Common myeloid progenitor, CD34-positive (primary cell): ENCODE measurements around the gene S100A4.
"Not testable (repeated sequence)": the region's sequence is repeated elsewhere in the genome, so short reads cannot be mapped to it uniquely, and the experiment has no call there.

Source experiments
- CTCF ChIA-PET: fragments of 350-600 bp; sonication (Branson Sonifier 250); formaldehyde crosslinking; loops from one replicate; lab custom pipeline; 2021; ENCODE audit warnings: antibody characterized with exemption; lab: Charles Lee
- POLR2A ChIA-PET: fragments of 350-600 bp; sonication (Branson Sonifier 250); formaldehyde crosslinking; loops from one replicate; lab custom pipeline; 2021; ENCODE audit warnings: antibody characterized with exemption; lab: Charles Lee
- DNase-seq, 3 donors: peaks; one replicate each; pipeline versions ENCODE4 v3.0.0 to v3.0.0-alpha.2; 2013
- H3K27ac ChIP-seq, 2 experiments: 1 replicate in 1 of 2; 2 replicates in 1 of 2; pipeline ENCODE4 v1.7.0; 2013; ENCODE audit warnings: inconsistent platforms in 2 of 2, low read length in 2 of 2, mild to moderate bottlenecking in 2 of 2, low read depth in 1 of 2, moderate library complexity in 1 of 2; ENCODE audit not compliant: severe bottlenecking in 2 of 2, insufficient read depth in 1 of 2, poor library complexity in 1 of 2
- H3K27me3 ChIP-seq, 5 experiments: replicated peaks in 2 of 5; 1 replicate in 3 of 5; 2 replicates in 2 of 5; pipeline versions ENCODE4 v1.6.1 to v1.7.0; 2013; ENCODE audit warnings: low read length in 4 of 5, mild to moderate bottlenecking in 2 of 5, moderate library complexity in 2 of 5, inconsistent platforms in 1 of 5; ENCODE audit not compliant: insufficient read depth in 5 of 5, control insufficient read depth in 4 of 5
- H3K36me3 ChIP-seq, 4 experiments: 1 replicate in 2 of 4; 2 replicates in 2 of 4; pipeline versions ENCODE4 v1.6.1 to v1.7.0; 2013; ENCODE audit warnings: low read length in 3 of 4, control low read depth in 1 of 4, mild to moderate bottlenecking in 1 of 4; ENCODE audit not compliant: control insufficient read depth in 4 of 4, insufficient read depth in 4 of 4
- H3K4me1 ChIP-seq, 4 experiments: 1 replicate in 3 of 4; 2 replicates in 1 of 4; pipeline versions ENCODE4 v1.6.1 to v1.7.1; 2013; ENCODE audit warnings: low read length in 3 of 4, mild to moderate bottlenecking in 3 of 4, control low read depth in 1 of 4, inconsistent platforms in 1 of 4, moderate library complexity in 1 of 4; ENCODE audit not compliant: control insufficient read depth in 4 of 4, insufficient read depth in 4 of 4; ENCODE audit errors: control extremely low read depth in 1 of 4
- H3K4me3 ChIP-seq, 7 experiments: 1 replicate in 4 of 7; 2 replicates in 3 of 7; pipeline versions ENCODE4 v1.5.1 to v1.7.0; 2013; ENCODE audit warnings: mild to moderate bottlenecking in 7 of 7, low read length in 6 of 7, moderate library complexity in 6 of 7, inconsistent platforms in 2 of 7, low read depth in 2 of 7, control low read depth in 1 of 7; ENCODE audit not compliant: insufficient read depth in 4 of 7, control insufficient read depth in 1 of 7; ENCODE audit errors: extremely low read depth in 1 of 7
- H3K9me3 ChIP-seq, 5 experiments: 1 replicate in 4 of 5; 2 replicates in 1 of 5; pipeline versions ENCODE4 v1.6.1 to v1.7.1; 2013; ENCODE audit warnings: low read length in 4 of 5, mild to moderate bottlenecking in 2 of 5, inconsistent platforms in 1 of 5, low read depth in 1 of 5, moderate library complexity in 1 of 5; ENCODE audit not compliant: control insufficient read depth in 4 of 5, insufficient read depth in 2 of 5; ENCODE audit errors: control extremely low read depth in 1 of 5
- WGBS: methylation state at CpG from one replicate; pipeline ENCODE4 v1.1.5; 2013; ENCODE audit not compliant: insufficient coverage; 5-methylcytosine and 5-hydroxymethylcytosine counted together

The S100A4 gene

GRCh38 chr1:153577138-153577537 is 31.5 kb upstream of the S100A4 start:
- ChIA-PET POLR2A (no interaction called here), CTCF (interaction anchor here (0.9 to 3.1 kb wide), 15 partner anchors 9 to 95 kb away, joined by 3 to 22 read pairs (median 4); partner anchors contain the start of genes S100A13 and S100A14)
- Histone ChIP-seq H3K27me3 (peaks cover 0 to 8% (median 0%) of the 10 kb centered on the region in 5 experiments), H3K4me3 (no peak overlapping the region), H3K9me3 (no peaks in the 10 kb centered on the region), H3K27ac (no peak overlapping the region), H3K4me1 (peaks cover 7 to 15% (median 12%) of the 10 kb centered on the region in 4 experiments), H3K36me3 (no peaks in the 10 kb centered on the region)
- DNase-seq = peak in 2 of 3 donors; percentile 24 to 37
- 44% methylated on average over 4 of the region's 4 CpGs for WGBS

GRCh38 chr1:153575497-153575896 is 29.9 kb upstream of the S100A4 start:
- H3K4me1 ChIP-seq = peaks cover 7 to 19% (median 12%) of the 10 kb centered on the region in 4 experiments
- H3K27ac ChIP-seq, H3K4me3 ChIP-seq, H3K9me3 ChIP-seq, DNase-seq, POLR2A ChIA-PET, H3K27me3 ChIP-seq, H3K36me3 ChIP-seq: not testable (repeated sequence)
- WGBS = 100% methylated on average over 1 of the region's 10 CpGs
- CTCF ChIA-PET = interaction anchor here (1.3 to 3.1 kb wide), 3 partner anchors 21 to 51 kb away, joined by 5 to 22 read pairs (median 10); partner anchors contain the start of gene S100A13

GRCh38 chr1:153575081-153575491 is 29.5 kb upstream of the S100A4 start:
- 99% methylated on average over 12 of the region's 35 CpGs for WGBS
- DNase-seq, H3K27me3 ChIP-seq, H3K27ac ChIP-seq, POLR2A ChIA-PET, H3K9me3 ChIP-seq, H3K36me3 ChIP-seq, H3K4me3 ChIP-seq: not testable (repeated sequence)
- CTCF ChIA-PET = interaction anchor here (1.3 to 1.6 kb wide), 2 partner anchors 21 to 51 kb away, joined by 5 to 10 read pairs; partner anchors contain the start of gene S100A13
- H3K4me1 ChIP-seq = peaks cover 7 to 19% (median 12%) of the 10 kb centered on the region in 4 experiments

- WGBS = 70% methylated on average over 2 of the region's 3 CpGs
- POLR2A ChIA-PET = interaction anchor here (1.0 to 1.9 kb wide), 3 partner anchors 25 to 45 kb away, joined by 3 to 6 read pairs (median 4); partner anchors contain the start of gene S100A14
- peak in 2 of 3 donors; percentile 50 to 52 for DNase-seq
Observed at GRCh38 chr1:153573351-153573750, 27.7 kb upstream of the S100A4 start.

GRCh38 chr1:153572569-153573015 is 27.0 kb upstream of the S100A4 start:
- Histone ChIP-seq H3K4me1 (peaks cover 7 to 33% (median 23%) of the 10 kb centered on the region in 4 experiments), H3K9me3 (no peaks in the 10 kb centered on the region), H3K27me3 (peaks cover 0 to 1% (median 0%) of the 10 kb centered on the region in 5 experiments), H3K27ac (no peak overlapping the region), H3K4me3 (peak overlapping the region in 1 of 7 experiments; percentile 18), H3K36me3 (no peaks in the 10 kb centered on the region)
- DNase-seq = peak; percentile 79 to 80 (median 79)
- ChIA-PET POLR2A (interaction anchor here (1.0 to 1.9 kb wide), 3 partner anchors 26 to 46 kb away, joined by 3 to 6 read pairs (median 4); partner anchors contain the start of gene S100A14), CTCF (interaction anchor here (0.8 to 7.5 kb wide), 39 partner anchors 9 to 417 kb away, joined by 3 to 262 read pairs (median 6); partner anchors contain the start of genes CHTOP, S100A1, S100A13 and S100A14)
- 0% methylated on average over 3 of the region's 3 CpGs for WGBS

More at GRCh38 chr1:153573351-153573750, 27.7 kb upstream of the S100A4 start:
- CTCF ChIA-PET = interaction anchor here (0.8 to 7.5 kb wide), 19 partner anchors 10 to 416 kb away, joined by 3 to 262 read pairs (median 8); partner anchors contain the start of genes S100A1, S100A13, S100A14 and S100A16
- Histone ChIP-seq H3K27me3 (peaks cover 0 to 5% (median 0%) of the 10 kb centered on the region in 5 experiments), H3K4me3 (no peak overlapping the region), H3K4me1 (peaks cover 7 to 26% (median 17%) of the 10 kb centered on the region in 4 experiments), H3K9me3 (no peaks in the 10 kb centered on the region), H3K27ac (no peak overlapping the region), H3K36me3 (no peaks in the 10 kb centered on the region)

GRCh38 chr1:153571706-153572105 is 26.1 kb upstream of the S100A4 start:
- 90% methylated on average over 6 of the region's 7 CpGs for WGBS

More at GRCh38 chr1:153571706-153572105, 26.1 kb upstream of the S100A4 start:
- Histone ChIP-seq H3K4me1 (peaks cover 10 to 42% (median 28%) of the 10 kb centered on the region in 4 experiments), H3K27me3 (no peaks in the 10 kb centered on the region), H3K9me3 (no peaks in the 10 kb centered on the region), H3K4me3 (no peak overlapping the region), H3K27ac (no peak overlapping the region), H3K36me3 (no peaks in the 10 kb centered on the region)
- CTCF ChIA-PET = interaction anchor here (0.7 to 7.5 kb wide), 38 partner anchors 9 to 417 kb away, joined by 3 to 262 read pairs (median 6); partner anchors contain the start of genes CHTOP, PGLYRP4, S100A1 and S100A13
- POLR2A ChIA-PET = interaction anchor here (1.9 kb wide), 1 partner anchor 46 kb away, joined by 6 read pairs; no protein-coding TSS in a partner anchor
- no peak for DNase-seq
